HG03558 (cell line): Measurements from ENCODE around the gene NPM1.
A peak's percentile ranks its signal among the peaks of the same experiment; 100 is the strongest.
"Not testable (repeated sequence)": the region's sequence is repeated elsewhere in the genome, so short reads cannot be mapped to it uniquely, and the experiment has no call there.

Experiments
- ATAC-seq: cut with Tn5 transposase; IDR thresholded peaks from one replicate; pipeline ENCODE4 v1.9.1; 2021; ENCODE audit warnings: moderate number of reproducible peaks; ENCODE audit not compliant: unreplicated experiment; ENCODE audit errors: extremely low read depth

The NPM1 gene, protein sequence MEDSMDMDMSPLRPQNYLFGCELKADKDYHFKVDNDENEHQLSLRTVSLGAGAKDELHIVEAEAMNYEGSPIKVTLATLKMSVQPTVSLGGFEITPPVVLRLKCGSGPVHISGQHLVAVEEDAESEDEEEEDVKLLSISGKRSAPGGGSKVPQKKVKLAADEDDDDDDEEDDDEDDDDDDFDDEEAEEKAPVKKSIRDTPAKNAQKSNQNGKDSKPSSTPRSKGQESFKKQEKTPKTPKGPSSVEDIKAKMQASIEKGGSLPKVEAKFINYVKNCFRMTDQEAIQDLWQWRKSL

DNA sequence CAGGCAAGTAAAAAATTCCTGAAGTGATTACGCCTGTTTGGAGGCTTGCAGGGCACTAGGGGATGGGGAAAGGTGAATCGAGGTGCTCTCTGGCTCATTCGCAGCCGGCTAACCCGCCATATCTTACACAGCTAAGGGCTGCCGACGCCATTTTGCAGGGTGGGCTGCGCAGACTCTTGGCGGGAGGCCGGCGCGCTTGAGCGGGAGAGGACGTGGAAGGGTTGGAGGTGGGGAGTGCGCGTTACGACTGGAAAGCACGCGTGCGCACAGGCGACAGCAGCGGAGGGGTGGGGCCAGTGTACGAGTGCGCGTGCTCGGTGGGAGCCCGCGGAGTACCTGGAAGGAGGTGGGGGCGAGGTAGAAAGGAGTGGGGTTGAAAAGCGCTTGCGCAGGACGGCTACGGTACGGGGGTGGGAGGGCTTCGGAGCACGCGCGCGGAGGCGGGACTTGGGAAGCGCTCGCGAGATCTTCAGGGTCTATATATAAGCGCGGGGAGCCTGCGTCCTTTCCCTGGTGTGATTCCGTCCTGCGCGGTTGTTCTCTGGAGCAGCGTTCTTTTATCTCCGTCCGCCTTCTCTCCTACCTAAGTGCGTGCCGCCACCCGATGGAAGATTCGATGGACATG, at the start of gene NPM1:
TSS of gene NPM1 (plus strand) at position 505 of the 625 bp plus-strand sequence. CDS start at position 605, 100 bp downstream.
- peak; percentile 74 for ATAC-seq

DNA sequence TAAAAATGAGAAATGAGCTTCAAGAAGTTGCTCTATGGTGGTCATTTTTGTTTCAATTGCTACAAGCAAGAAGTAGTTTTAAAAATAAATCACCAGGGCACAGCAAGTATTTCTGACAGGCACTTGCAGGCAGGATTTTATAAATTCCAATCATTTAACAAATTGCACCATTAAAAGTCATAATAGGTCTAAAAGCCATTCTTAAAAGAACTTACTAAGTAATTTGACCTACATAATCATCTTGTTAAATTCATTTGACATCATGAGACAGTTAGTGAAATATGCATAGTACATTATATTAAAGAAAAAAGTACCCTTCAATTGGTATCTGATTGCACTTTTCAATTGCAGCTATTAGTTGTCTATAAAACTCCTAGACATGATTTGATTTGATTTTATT, 47.6 kb upstream of the NPM1 start:
- no peak for ATAC-seq

DNA sequence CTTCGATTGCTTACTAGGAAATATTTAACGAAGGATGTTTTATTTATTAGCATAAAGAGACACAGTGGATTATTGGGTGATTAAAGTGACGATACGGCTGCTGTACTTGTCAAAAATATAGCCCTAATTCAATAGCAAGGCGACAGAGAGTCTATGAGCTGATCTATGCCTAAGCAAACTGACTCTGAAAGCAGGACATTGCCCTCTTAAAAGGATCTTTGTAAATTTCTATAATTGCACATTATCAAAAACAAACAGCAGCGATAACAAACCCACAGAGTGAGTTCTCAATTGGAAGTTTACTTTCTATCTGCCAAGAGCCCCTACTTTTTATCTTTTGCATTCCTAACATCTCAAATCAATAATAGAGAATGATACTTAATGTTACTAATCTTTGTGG, 47.2 kb upstream of the NPM1 start:
- no peak for ATAC-seq

DNA sequence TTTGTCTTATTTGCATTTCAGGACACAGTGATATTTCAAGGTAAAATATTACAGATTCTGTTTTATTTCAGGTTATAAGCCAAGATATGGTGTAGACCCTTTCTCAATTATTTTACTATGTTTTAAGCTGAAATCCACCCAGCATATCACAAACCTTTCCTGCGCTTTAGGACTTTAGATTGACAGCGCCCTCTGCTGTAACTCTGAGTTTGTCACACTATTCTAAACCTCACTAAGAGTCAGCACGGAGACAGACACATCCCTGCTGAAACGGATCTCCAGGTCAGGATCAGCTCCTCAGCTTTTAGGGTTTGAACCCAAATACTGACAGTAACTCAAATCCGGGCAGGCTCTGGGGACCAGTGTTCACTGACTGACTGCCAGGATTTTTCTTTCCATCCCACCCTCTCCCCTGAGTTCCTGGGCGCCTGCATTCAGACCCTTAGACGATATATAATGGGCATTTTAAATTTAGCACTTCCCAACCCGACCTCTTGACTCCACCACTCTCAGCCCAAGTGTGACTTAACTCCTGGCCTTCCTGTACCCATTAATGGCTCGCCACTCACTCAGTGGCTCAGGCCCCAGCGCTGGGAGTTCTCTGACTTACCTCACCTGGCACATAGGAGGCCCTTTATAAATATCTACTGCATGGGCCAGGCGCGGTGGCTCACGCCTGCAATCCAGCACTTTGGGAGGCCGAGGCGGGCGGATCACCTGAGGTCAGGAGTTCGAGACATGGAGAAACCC, 45.1 kb upstream of the NPM1 start:
- ATAC-seq: no peak

DNA sequence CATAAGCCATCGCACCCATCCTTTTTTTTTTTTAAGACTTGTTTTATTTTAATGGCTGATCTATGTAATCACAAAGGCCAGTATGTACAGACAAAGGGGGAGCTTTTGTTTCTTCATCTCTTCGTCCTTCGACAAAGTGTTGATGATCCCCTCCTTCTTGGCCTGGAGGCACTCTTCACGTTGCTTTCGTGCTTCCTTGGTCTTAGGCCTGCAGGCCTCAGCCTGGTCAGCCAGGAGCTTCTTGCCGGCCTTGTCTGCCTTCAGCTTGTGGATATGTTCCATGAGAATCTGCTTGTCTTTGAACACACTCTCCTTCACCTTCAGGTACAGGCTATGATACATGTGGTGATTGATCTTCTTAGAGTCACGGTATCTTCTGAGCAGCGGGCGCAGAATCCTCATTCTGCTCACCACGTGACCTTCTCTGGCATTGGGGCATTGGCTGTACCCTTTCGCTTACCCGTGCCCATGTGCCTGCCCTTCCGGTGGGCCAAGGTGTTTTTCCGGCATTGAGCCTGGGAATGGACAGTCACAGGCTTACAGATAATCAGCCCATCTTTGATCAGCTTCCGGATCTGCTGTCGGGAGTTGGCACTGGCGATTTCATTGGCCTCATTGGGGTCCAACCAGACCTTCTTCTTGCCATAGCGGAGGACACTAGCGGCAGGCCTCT, 42.6 kb upstream of the NPM1 start:
- no peak for ATAC-seq

DNA sequence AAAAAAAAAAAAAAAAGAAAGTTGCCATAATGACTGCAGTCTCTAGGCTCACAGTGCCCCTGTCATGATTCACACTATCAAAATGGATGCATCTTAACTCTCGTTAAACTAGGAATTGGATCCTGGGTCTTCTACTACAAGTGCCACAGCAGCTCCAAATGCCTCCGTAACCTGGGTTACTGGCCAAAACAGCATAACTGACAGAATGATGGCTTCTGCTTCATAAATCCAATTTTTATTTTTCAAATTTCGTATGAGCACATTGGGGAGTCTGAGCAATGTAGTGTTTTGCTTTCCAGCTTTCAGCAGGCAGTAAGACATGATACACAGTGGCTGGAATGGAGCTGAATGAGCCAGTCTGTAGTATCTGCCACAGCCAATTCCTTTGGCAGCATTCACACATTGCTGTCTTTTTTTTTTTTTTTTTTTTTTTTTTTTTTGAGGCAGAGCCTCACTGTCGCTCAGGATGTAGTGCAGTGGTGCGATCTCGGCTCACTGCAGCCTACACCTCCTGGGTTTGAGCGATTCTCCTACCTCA, 36.0 kb upstream of the NPM1 start:
- ATAC-seq: no peak

DNA sequence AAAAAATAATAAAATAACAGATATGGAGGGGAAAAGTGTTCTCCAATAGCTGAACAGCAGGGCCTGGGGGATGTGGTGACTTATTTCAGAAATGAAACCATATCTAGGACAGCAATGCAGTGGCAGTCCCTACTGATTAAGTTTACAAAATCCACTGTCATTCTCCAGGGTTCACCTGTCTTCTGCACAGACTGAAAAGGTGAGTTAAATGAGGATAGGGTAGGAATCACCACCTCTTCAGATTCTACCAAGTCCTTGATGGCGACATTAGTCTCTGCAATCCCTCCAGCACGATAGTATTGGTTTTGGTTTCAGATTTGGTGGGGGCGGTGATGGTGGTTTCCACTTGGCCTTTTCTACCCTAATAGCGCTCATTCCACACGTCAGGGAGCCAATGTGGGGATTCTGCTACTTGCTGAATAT, 32.3 kb upstream of the NPM1 start:
- ATAC-seq: peak; percentile 82

DNA sequence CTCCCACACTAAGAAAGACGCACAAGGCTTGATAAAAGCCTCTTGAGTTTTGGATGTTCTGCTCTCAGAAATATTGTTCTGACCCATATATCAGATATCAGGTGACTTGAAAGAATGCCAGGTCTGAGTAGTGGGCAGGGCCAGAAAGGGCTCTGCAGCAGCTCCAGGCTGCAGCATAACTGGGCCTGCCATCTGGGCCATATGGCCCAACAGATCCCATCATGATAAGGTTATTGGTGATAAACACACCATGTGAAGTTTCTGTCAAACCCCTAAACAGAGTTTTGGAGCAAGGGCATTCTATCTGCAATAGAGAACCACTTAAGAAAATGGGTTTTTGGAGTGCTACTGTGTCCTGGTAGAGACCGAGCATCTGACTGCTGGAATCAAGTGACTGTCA, 29.8 kb upstream of the NPM1 start:
- no peak for ATAC-seq

DNA sequence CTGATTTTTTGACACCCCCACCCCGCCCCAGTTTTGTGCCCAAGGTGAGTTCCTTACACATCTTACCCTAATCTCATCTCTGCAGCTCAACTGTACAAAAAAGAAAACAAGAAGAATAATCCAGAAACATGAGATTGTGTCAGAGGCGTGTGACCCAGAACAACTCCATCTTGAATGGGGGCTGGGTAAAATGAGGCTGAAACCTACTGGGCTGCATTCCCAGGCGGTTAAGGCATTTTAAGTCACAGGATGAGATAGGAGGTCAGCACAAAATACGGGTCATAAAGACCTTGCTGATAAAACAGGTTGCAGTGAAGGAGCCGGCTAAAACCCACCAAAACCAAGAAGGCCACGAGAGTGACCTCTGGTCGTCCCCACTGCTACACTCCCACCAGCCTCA, 26.5 kb upstream of the NPM1 start:
- not testable (repeated sequence) for ATAC-seq

DNA sequence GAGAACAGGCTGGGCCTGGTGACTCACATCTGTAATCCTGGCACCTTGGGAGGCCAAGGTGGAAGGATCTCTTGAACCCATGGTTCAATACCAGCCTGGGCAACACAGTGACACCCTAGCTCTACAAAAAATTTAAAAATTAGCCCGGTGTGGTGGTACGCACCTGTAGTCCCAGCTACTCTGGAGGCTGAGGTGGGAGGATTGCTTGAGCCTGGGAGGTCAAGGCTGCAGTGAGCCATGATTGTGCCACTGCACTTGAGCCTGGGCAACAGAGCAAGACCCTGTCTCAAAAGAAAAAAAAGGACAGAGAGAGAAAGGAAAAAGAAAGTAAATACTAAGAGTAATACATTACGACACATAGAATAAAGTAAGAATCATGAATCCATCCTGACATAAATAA, 24.4 kb upstream of the NPM1 start:
- ATAC-seq: not testable (repeated sequence)

DNA sequence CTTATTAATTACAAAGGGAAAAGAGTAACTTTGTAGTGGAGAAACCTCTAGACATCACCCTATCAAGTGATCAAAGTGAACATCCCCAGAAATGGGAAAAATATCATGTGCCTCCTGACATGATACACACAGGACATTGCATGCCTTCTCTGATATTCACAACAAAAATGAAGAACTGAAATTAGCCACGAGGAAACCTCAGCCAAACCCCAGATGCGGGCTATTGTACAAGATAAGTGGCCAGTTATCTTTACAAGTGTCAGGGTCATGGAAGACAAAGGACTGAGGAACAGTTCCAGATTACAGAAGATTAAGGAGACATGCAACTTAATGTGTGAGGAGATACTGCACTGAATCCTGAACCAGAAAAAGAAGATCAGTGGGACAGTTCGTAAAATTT, 23.8 kb upstream of the NPM1 start:
- no peak for ATAC-seq

DNA sequence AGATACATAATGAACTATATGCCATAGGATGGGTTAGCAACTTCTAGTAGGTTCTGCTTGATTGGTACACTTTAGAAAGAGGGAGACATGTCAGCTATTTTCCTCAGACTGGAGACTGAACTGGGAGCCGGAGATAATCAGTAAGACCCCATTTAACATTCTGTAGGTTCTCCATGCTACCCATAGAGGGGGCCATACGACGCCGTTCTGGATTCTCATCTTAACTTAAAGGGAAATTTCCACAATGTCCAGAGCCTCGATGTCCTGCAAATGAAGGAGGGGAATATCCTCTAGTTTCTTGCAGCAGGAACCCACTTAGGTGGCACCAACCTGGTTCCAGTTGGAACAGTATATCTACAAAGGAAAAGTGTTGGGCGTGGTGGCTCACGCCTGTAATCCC, 22.3 kb upstream of the NPM1 start:
- ATAC-seq: no peak

DNA sequence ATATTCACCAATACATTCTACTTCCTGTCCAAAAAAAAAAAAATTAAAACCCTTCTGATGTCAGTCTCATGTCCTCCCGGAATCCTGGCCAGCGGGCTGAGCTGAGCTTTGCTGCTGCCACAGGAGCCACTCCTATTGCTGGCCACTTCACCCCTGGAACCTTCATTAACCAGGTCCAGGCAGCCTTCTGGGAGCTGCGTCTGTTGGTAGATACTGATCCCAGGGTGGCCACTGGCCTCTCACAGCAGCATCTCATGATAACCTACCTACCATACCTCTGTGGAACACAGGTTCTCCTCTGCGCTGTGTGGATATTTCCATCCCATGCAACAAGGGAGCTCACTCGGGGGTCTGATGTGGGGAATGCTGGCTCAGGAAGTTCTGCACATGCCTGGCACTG, 21.0 kb upstream of the NPM1 start:
- no peak for ATAC-seq

DNA sequence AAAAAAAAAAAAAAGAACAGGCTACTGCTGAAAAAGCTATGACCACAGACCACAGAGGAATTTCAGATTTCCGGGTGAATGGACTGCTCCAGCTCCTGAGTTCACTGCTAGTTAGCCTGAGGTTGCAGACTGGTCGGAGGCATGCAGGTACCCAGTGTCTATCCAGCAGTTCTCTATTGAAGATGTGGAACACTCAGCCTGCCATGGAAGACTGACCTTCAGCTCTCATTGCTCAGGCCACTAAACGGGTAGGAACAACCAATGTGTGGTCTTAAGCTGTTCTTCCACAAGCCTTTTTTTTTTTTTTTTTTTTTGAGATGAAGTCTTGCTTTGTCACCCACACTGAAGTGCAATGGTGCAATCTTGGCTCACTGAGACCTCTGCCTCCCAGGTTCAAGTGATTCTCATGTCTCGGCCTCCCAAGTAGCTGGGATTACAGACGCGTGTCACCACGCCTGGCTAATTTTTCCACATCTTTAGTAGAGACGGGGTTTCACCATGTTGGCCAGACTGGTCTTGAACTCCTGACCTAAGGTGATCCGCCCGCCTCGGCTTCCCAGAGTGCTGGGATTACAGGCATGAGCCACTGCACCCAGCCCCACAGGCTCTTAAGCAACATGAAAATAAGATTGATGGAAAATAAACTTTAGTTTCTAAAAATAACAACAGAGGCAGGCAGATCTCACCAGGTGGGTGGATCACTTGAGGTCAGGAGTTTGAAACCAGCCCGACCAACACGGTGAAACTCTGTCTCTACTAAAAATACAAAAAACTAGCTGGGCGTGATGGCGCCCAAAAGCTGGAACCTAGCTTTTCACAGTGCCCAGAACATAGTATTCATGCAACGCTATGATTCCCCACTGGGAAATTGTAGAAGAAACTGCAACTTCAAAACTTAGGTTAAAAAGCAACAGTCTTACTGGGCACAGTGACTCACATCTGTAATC, 20.0 kb upstream of the NPM1 start:
- no peak for ATAC-seq

DNA sequence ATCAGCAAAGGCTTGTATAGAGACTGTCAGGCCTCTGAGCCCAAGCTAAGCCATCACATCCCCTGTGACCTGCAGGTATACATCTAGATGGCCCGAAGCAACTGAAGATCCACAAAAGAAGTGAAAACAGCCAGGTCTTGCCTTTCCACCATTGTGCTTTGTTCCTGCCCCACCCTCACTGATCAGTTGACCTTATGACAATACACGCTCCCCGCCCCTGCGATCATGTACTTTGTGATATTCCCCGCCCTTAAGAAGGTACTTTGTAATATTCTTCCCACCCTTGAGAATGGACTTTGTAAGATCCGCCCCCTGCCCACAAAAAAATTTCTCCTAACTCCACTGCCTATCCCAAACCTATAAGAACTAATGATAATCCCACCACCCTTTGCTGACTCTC, 18.6 kb upstream of the NPM1 start:
- no peak for ATAC-seq

DNA sequence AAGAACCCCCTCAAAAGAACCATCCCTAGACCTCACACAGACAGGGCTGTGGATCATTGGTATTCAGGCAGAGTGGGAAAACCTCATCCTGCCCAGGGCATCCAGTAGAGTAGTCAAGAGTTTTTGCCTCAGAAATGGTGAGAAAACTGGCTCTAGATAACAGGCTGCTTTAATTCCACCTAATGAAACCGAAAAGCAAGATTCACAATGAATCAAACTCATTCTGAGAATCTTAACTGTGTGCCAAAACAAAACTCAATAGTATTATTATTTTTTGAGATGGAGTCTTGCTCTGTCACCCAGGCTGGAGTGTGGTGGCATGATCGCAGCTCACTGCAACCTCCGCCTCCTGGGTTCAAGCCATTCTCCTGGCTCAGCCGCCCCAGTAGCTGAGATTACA, 17.8 kb upstream of the NPM1 start:
- ATAC-seq: no peak

DNA sequence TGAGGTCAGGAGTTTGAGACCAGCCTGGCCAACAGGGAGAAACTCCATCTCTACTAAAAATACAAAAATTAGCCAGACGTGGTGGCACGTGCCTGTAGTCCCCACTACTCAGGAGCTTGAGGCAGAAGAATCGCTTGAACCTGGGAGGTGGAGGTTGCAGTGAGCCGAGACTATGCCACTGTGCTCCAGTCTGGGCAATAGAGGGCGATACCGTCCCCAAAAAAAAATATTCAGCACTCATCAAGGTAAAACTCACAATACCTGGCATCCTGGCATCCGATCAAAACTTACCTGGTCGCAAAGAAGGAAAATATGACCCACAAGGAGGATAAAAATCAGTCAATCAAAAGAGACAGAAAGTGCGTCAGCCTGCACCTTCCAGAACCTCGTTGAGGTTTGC, 16.8 kb upstream of the NPM1 start:
- ATAC-seq: not testable (repeated sequence)

DNA sequence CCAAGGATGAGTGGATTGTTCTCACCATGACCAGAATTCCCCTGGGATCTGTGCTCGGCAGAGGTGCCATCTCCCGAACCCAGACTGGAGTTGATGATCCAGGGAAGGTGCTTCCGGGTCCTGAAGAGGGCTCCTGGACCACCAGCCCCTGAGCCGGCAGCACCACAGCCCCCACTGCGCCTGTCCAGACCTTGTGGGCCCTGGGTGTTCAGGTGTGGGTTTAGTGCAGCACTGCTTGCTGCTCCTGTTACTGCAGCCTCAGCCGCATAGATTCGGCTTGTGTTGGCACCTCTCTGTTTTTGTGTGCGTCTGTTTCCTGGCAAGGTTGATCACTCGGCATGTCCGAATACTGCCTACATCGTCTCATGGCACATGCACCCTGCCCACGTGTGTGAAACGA, 16.3 kb upstream of the NPM1 start:
- no peak for ATAC-seq

DNA sequence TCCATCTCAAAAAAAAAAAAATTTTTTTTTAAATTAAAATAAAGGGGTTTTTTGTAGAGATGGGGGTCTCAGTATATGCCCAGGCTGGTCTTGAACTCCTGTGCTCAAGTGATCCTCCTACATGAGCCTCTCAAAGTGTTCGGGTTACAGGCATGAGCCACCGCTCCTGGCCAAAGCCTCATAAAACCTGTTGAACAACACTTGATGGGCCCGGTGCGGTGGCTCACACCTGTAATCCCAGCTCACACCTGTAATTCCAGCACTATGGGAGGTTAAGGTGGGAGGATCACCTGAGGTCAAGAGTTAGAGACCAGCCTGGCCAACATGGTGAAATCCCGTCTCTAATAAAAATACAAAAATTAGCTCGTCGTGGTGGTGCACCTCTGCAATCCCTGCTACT, 7.7 kb upstream of the NPM1 start:
- no peak for ATAC-seq

DNA sequence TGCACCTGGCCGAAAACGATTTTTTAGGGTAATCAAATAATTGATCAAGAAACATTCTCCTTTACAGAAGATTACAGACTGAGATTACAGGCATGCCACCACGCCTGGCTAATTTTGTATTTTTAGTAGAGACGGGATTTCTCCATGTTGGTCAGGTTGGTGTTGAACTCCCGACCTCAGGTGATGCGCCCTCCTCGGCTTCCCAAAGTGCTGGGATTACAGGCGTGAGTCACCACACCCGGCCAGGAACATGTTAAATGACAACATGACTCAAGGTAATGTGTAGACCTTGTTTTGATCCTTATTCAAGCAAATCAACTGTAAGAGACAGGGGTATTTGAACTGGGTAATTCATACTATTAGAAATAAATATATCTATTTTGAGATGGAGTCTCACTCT, 3.2 kb upstream of the NPM1 start:
- ATAC-seq: not testable (repeated sequence)
